Ovary (tissue), 3 donors: ENCODE data around the gene CRY2.

Experiments
- CTCF ChIP-seq, 3 donors: fragments of 450-650 bp in 2 of 3; fragments of 200-600 bp in 1 of 3; IDR thresholded peaks; one replicate each; pipeline versions ENCODE4 v1.5.1 to v1.8.0; 2016 to 2022; ENCODE audit warnings: antibody characterized with exemption in 3 of 3, mild to moderate bottlenecking in 1 of 3
- POLR2A ChIP-seq: fragments of 450-650 bp; IDR thresholded peaks from one replicate; pipeline ENCODE4 v1.6.1; 2017; ENCODE audit warnings: antibody characterized with exemption, mild to moderate bottlenecking, moderate library complexity
- donor health status: DM: no; HTN: no; CAD: no.

GRCh38 chr11:45800261-45800660 lies 47.0 kb upstream of the CRY2 start:
- TF ChIP-seq POLR2A: no peak
- TF ChIP-seq CTCF (IDR thresholded peaks at IDR 0.05): no peak
